ENCODE results near the gene RAPGEF4. TPM values are rescaled to one million over a fixed set of nuclear protein-coding genes. Genes with fewer than 3 reads are reported as not detected.
"Not testable (repeated sequence)": the region's sequence is repeated elsewhere in the genome, so short reads cannot be mapped to it uniquely, and the experiment has no call there.

RAPGEF4 gene
- total RNA-seq, 2 experiments from 2014 or later: 0.85 to 1.3 TPM

- no peak for TF ChIP-seq CTCF (IDR thresholded peaks at IDR 0.05)
- H3K27ac Mint-ChIP-seq: no peak overlapping the region
- peaks cover 2% of the 10 kb centered on the region for H3K27me3 Mint-ChIP-seq
- H3K4me1 Mint-ChIP-seq (ENCODE audit: low read depth): peaks cover 7% of the 10 kb centered on the region
- no peak for DNase-seq
- H3K9me3 Mint-ChIP-seq: no peaks in the 10 kb centered on the region
- intact Hi-C loops (cut with micrococcal nuclease): no loop called here
- ATAC-seq: no peak
- no peaks in the 10 kb centered on the region for H3K36me3 Mint-ChIP-seq (ENCODE audit: low read depth)
- CTCF ChIA-PET: interaction anchor here (14.3 kb wide), 1 partner anchor 177 kb away, joined by 304 read pairs; no protein-coding TSS in a partner anchor
- POLR2A ChIA-PET: interaction anchor here (0.5 kb wide), 1 partner anchor 385 kb away, joined by 4 read pairs; no protein-coding TSS in a partner anchor
- H3K4me3 Mint-ChIP-seq: no peak overlapping the region
Observed at GRCh38 chr2:173032032-173032431, 296.4 kb downstream of the RAPGEF4 start.

GRCh38 chr2:173033084-173033483 lies 297.4 kb downstream of the RAPGEF4 start:
- intact Hi-C loops (cut with micrococcal nuclease): no loop called here
- DNase-seq (no peak), ATAC-seq (no peak)
- Mint-ChIP-seq H3K27me3 (no peaks in the 10 kb centered on the region), H3K9me3 (no peaks in the 10 kb centered on the region), H3K4me3 (no peak overlapping the region), H3K4me1 (ENCODE audit: low read depth) (peaks cover 4% of the 10 kb centered on the region), H3K27ac (no peak overlapping the region), H3K36me3 (ENCODE audit: low read depth) (no peaks in the 10 kb centered on the region)
- ChIA-PET POLR2A (no interaction called here), CTCF (interaction anchor here (1.1 to 14.3 kb wide), 2 partner anchors 55 to 176 kb away, joined by 3 to 304 read pairs; no protein-coding TSS in a partner anchor)
- no peak for TF ChIP-seq CTCF (IDR thresholded peaks at IDR 0.05)

- Mint-ChIP-seq H3K27me3 (no peaks in the 10 kb centered on the region), H3K4me1 (ENCODE audit: low read depth) (peaks cover 4% of the 10 kb centered on the region), H3K4me3 (no peak overlapping the region), H3K27ac (no peak overlapping the region), H3K9me3 (no peaks in the 10 kb centered on the region), H3K36me3 (ENCODE audit: low read depth) (no peaks in the 10 kb centered on the region)
- ChIA-PET POLR2A (no interaction called here), CTCF (interaction anchor here (14.3 kb wide), 1 partner anchor 175 kb away, joined by 304 read pairs; no protein-coding TSS in a partner anchor)
- DNase-seq (no peak), ATAC-seq (no peak)
- intact Hi-C loops (cut with micrococcal nuclease): no loop called here
- no peak for TF ChIP-seq CTCF (IDR thresholded peaks at IDR 0.05)
Observed at GRCh38 chr2:173034143-173034542, 298.5 kb downstream of the RAPGEF4 start.

GRCh38 chr2:173037245-173038120 lies 301.8 kb downstream of the RAPGEF4 start:
- intact Hi-C loops (cut with micrococcal nuclease): no loop called here
- H3K27me3 Mint-ChIP-seq: no peaks in the 10 kb centered on the region
- H3K36me3 Mint-ChIP-seq (ENCODE audit: low read depth): no peaks in the 10 kb centered on the region
- no peak overlapping the region for H3K4me3 Mint-ChIP-seq
- DNase-seq (no peak), ATAC-seq (no peak)
- CTCF ChIA-PET: interaction anchor here (0.9 to 2.4 kb wide), 3 partner anchors 8 to 173 kb away, joined by 3 to 10 read pairs (median 3); no protein-coding TSS in a partner anchor
- H3K27ac Mint-ChIP-seq: no peak overlapping the region
- POLR2A ChIA-PET: no interaction called here
- no peak for TF ChIP-seq CTCF (IDR thresholded peaks at IDR 0.05)
- no peaks in the 10 kb centered on the region for H3K9me3 Mint-ChIP-seq
- peaks cover 4% of the 10 kb centered on the region for H3K4me1 Mint-ChIP-seq (ENCODE audit: low read depth)

- H3K27me3 Mint-ChIP-seq; ATAC-seq; H3K9me3 Mint-ChIP-seq; H3K4me3 Mint-ChIP-seq; H3K36me3 Mint-ChIP-seq (ENCODE audit: low read depth); intact Hi-C loops (cut with micrococcal nuclease); DNase-seq; H3K27ac Mint-ChIP-seq; H3K4me1 Mint-ChIP-seq (ENCODE audit: low read depth); POLR2A ChIA-PET: not testable (repeated sequence)
- CTCF ChIA-PET: interaction anchor here (0.9 to 1.4 kb wide), 2 partner anchors 9 to 172 kb away, joined by 3 read pairs; no protein-coding TSS in a partner anchor
Observed at GRCh38 chr2:173038257-173038656, 302.6 kb downstream of the RAPGEF4 start.

Data from activated CD8-positive, alpha-beta T cell treated with anti-CD3 and anti-CD28 coated beads for 36 hours (primary cell).